GM18520 (cell line): ENCODE data around the gene KAT2B.

ENCODE experiments used
- ATAC-seq: cut with Tn5 transposase; IDR thresholded peaks from one replicate; pipeline ENCODE4 v1.9.1; 2021; ENCODE audit not compliant: unreplicated experiment

Gene KAT2B

GRCh38 chr3:20064796-20065564, 24.7 kb downstream of the KAT2B start:
- ATAC-seq, result no peak

- no peak for ATAC-seq
These were observed 25.8 kb downstream of the KAT2B start for GRCh38 chr3:20066079-20066478.

GRCh38 chr3:20066850-20067617, 26.8 kb downstream of the KAT2B start:
- ATAC-seq, result no peak

- no peak for ATAC-seq
These were observed 28.4 kb downstream of the KAT2B start for GRCh38 chr3:20068512-20069177.

- no peak for ATAC-seq
These were observed 28.9 kb downstream of the KAT2B start for GRCh38 chr3:20069178-20069532.

- no peak for ATAC-seq
These were observed 30.9 kb downstream of the KAT2B start for GRCh38 chr3:20071175-20071574.

- ATAC-seq, result no peak
These were observed 32.2 kb downstream of the KAT2B start for GRCh38 chr3:20072422-20072821.

GRCh38 chr3:20073068-20073467, 32.8 kb downstream of the KAT2B start:
- ATAC-seq, result no peak

- ATAC-seq, result no peak
These were observed 33.4 kb downstream of the KAT2B start for GRCh38 chr3:20073683-20074082.

- ATAC-seq, result no peak
These were observed 34.2 kb downstream of the KAT2B start for GRCh38 chr3:20074226-20075063.

- no peak for ATAC-seq
These were observed 35.0 kb downstream of the KAT2B start for GRCh38 chr3:20075197-20075596.

GRCh38 chr3:20076296-20076997, 36.2 kb downstream of the KAT2B start:
- ATAC-seq, result no peak

GRCh38 chr3:20077068-20077467, 36.8 kb downstream of the KAT2B start:
- no peak for ATAC-seq

GRCh38 chr3:20078194-20078714, 38.0 kb downstream of the KAT2B start:
- no peak for ATAC-seq

- no peak for ATAC-seq
These were observed 39.4 kb downstream of the KAT2B start for GRCh38 chr3:20079621-20080020.

GRCh38 chr3:20080956-20081554, 40.8 kb downstream of the KAT2B start:
- ATAC-seq, result peak; percentile 89

- ATAC-seq, result no peak
These were observed 43.0 kb downstream of the KAT2B start for GRCh38 chr3:20083253-20083652.

- ATAC-seq, result no peak
These were observed 43.7 kb downstream of the KAT2B start for GRCh38 chr3:20083953-20084352.

GRCh38 chr3:20091331-20092047, 51.2 kb downstream of the KAT2B start:
- no peak for ATAC-seq
